Stimulated activated CD4-positive, alpha-beta T cell treated with anti-CD3 and anti-CD28 coated beads, Interleukin-15, amount 100 ng/mL, for 24 hours (primary cell): ENCODE measurements around the gene GLMP.
A peak's percentile ranks its signal among the peaks of the same experiment; 100 is the strongest.
"Not testable (repeated sequence)": the region's sequence is repeated elsewhere in the genome, so short reads cannot be mapped to it uniquely, and the experiment has no call there.

Source experiments
- DNase-seq: peaks from one replicate; pipeline ENCODE4 v3.0.0-alpha.2; 2020

Gene GLMP

GRCh38 chr1:156295391-156295947 lies at the start of gene GLMP:
GLMP (minus strand) TSS chr1:156295679; CDS start chr1:156295645, 34 bp downstream.
- DNase-seq: peak; percentile 69

GRCh38 chr1:156344409-156344808 lies 48.9 kb upstream of the GLMP start:
- no peak for DNase-seq

- no peak for DNase-seq
Observed at GRCh38 chr1:156342166-156342955, 46.9 kb upstream of the GLMP start.

GRCh38 chr1:156338180-156338976 lies 42.9 kb upstream of the GLMP start, which contains the start of the genes CCT3 and TSACC:
CCT3 (minus strand) TSS chr1:156338292; CDS start chr1:156338184, 108 bp downstream.
TSACC (plus strand) TSS chr1:156338526; CDS start chr1:156339758, 1,232 bp downstream.
- DNase-seq: peak; percentile 99

- DNase-seq: no peak
Observed at GRCh38 chr1:156337888-156338179, 42.4 kb upstream of the GLMP start.

- DNase-seq: peak; percentile 24
Observed at GRCh38 chr1:156337052-156337887, 41.8 kb upstream of the GLMP start.

GRCh38 chr1:156336242-156336641 lies 40.8 kb upstream of the GLMP start:
- no peak for DNase-seq

GRCh38 chr1:156323179-156323578 lies 27.7 kb upstream of the GLMP start:
- DNase-seq: not testable (repeated sequence)

- no peak for DNase-seq
Observed at GRCh38 chr1:156320560-156320959, 25.1 kb upstream of the GLMP start.

- no peak for DNase-seq
Observed at GRCh38 chr1:156319664-156320063, 24.2 kb upstream of the GLMP start.

GRCh38 chr1:156316909-156317308 lies 21.4 kb upstream of the GLMP start:
- DNase-seq: no peak

- DNase-seq: no peak
Observed at GRCh38 chr1:156310962-156311361, 15.5 kb upstream of the GLMP start.

GRCh38 chr1:156308078-156308477 lies 12.6 kb upstream of the GLMP start:
- DNase-seq: no peak

GRCh38 chr1:156305215-156305614 lies 9.7 kb upstream of the GLMP start:
- DNase-seq: no peak

GRCh38 chr1:156303241-156303640 lies 7.8 kb upstream of the GLMP start:
- DNase-seq: no peak

GRCh38 chr1:156298852-156299357 lies 3.4 kb upstream of the GLMP start, which contains the start of gene VHLL:
VHLL (minus strand) TSS chr1:156299307; CDS start chr1:156299189, 118 bp downstream.
- DNase-seq: no peak

- no peak for DNase-seq
Observed at GRCh38 chr1:156293895-156294294, 1.6 kb downstream of the GLMP start.

GRCh38 chr1:156293098-156293434 lies 2.4 kb downstream of the GLMP start:
- no peak for DNase-seq

- peak; percentile 44 for DNase-seq
Observed at GRCh38 chr1:156291226-156292061, 4.0 kb downstream of the GLMP start.

- DNase-seq: no peak
Observed at GRCh38 chr1:156289857-156290256, 5.6 kb downstream of the GLMP start.

- no peak for DNase-seq
Observed at GRCh38 chr1:156286061-156286460, 9.4 kb downstream of the GLMP start.

GRCh38 chr1:156285437-156285836 lies 10.0 kb downstream of the GLMP start:
- no peak for DNase-seq
